H1 (cell line): ENCODE results near the gene WDR77. TPM values are rescaled to one million over a fixed set of nuclear protein-coding genes. Genes with fewer than 3 reads are reported as not detected.

Experiments
- CTCF ChIA-PET: fragments of 300-600 bp; sonication (Branson Sonifier 250); formaldehyde crosslinking; loops from one replicate; lab custom pipeline; 2021; ENCODE audit not compliant: partially characterized antibody; lab: Charles Lee
- POLR2A ChIA-PET: fragments of 300-600 bp; sonication (Branson Sonifier 250); formaldehyde crosslinking; loops from one replicate; lab custom pipeline; 2021; ENCODE audit warnings: inconsistent platforms; ENCODE audit not compliant: partially characterized antibody; lab: Charles Lee
- DNase-seq, 2 experiments: peaks; one replicate each; pipeline versions ENCODE4 v3.0.0 to v3.0.0-alpha.2; 2010 to 2022; ENCODE audit warnings: low spot score in 2 of 2, low read depth in 1 of 2, mixed read lengths in 1 of 2
- FAIRE-seq: peaks from 2 replicates; lab custom pipeline; 2011; peaks lifted over from hg19 to GRCh38; lab: Jason Lieb, UNC
- H2AFZ ChIP-seq: 2 replicates; pipeline ENCODE4 v1.8.1; 2012; ENCODE audit warnings: low read length, inconsistent platforms
- H2AK5ac ChIP-seq: 2 replicates; pipeline ENCODE4 v1.6.1; 2013; ENCODE audit warnings: low read depth, low read length
- H2BK120ac ChIP-seq: replicated peaks from 2 replicates; pipeline ENCODE3; 2013; ENCODE audit warnings: low read depth, low read length, inconsistent platforms
- H2BK12ac ChIP-seq: 2 replicates; pipeline ENCODE4 v1.6.1; 2013; ENCODE audit warnings: low read depth, low read length
- H2BK15ac ChIP-seq: 2 replicates; pipeline ENCODE4 v1.6.1; 2013; ENCODE audit warnings: low read length
- H2BK20ac ChIP-seq: 2 replicates; pipeline ENCODE4 v1.6.1; 2013; ENCODE audit warnings: low read length
- H2BK5ac ChIP-seq: 2 replicates; pipeline ENCODE4 v1.6.1; 2013; ENCODE audit warnings: low read depth, low read length
- H3K14ac ChIP-seq: 2 replicates; pipeline ENCODE4 v1.6.1; 2013; ENCODE audit warnings: inconsistent platforms; ENCODE audit not compliant: insufficient read length
- H3K18ac ChIP-seq: 2 replicates; pipeline ENCODE4 v1.6.1; 2013; ENCODE audit warnings: low read length; ENCODE audit errors: extremely low read depth
- H3K23ac ChIP-seq: 2 replicates; pipeline ENCODE4 v1.6.1; 2013; ENCODE audit warnings: inconsistent platforms; ENCODE audit not compliant: insufficient read length
- H3K23me2 ChIP-seq: 2 replicates; pipeline ENCODE4 v1.6.1; 2013; ENCODE audit warnings: low read depth, low read length
- H3K27ac ChIP-seq: 2 replicates; pipeline ENCODE4 v1.6.1; 2011; ENCODE audit warnings: low read depth, low read length, inconsistent platforms
- H3K27me3 ChIP-seq, 4 experiments: replicated peaks in 1 of 4; 1 replicate in 1 of 4; 2 replicates in 3 of 4; pipeline versions ENCODE4 v1.6.1 to v1.8.1; 2011 to 2013; ENCODE audit warnings: low read length in 3 of 4, mild to moderate bottlenecking in 3 of 4, inconsistent platforms in 2 of 4, mixed read lengths in 2 of 4, moderate library complexity in 1 of 4; ENCODE audit not compliant: control insufficient read depth in 3 of 4, insufficient read depth in 3 of 4; ENCODE audit errors: extremely low read depth in 1 of 4
- H3K36me3 ChIP-seq, 4 experiments: 2 replicates each; pipeline versions ENCODE4 v1.6.1 to v1.8.1; 2011 to 2013; ENCODE audit warnings: mild to moderate bottlenecking in 4 of 4, low read length in 3 of 4, moderate library complexity in 2 of 4, control low read depth in 1 of 4, inconsistent platforms in 1 of 4; ENCODE audit not compliant: insufficient read depth in 4 of 4, control insufficient read depth in 2 of 4
- H3K4ac ChIP-seq: replicated peaks from 2 replicates; pipeline ENCODE3; 2013; ENCODE audit warnings: low read length, low read depth, mixed read lengths, inconsistent platforms; ENCODE audit not compliant: insufficient read length
- H3K4me1 ChIP-seq, 4 experiments: replicated peaks in 1 of 4; 1 replicate in 1 of 4; 2 replicates in 3 of 4; pipeline versions ENCODE4 v1.6.1 to v1.8.1; 2011 to 2013; ENCODE audit warnings: low read length in 3 of 4, inconsistent platforms in 2 of 4, mixed read lengths in 1 of 4; ENCODE audit not compliant: insufficient read depth in 4 of 4, control insufficient read depth in 3 of 4
- H3K4me2 ChIP-seq, 2 experiments: 2 replicates each; pipeline versions ENCODE4 v1.6.1 to v1.8.1; 2011 to 2013; ENCODE audit warnings: low read depth in 2 of 2, low read length in 2 of 2, control low read depth in 1 of 2, inconsistent platforms in 1 of 2, mild to moderate bottlenecking in 1 of 2; ENCODE audit not compliant: insufficient read depth in 1 of 2
- H3K4me3 ChIP-seq, 4 experiments: fragments of 200-600, 300-600 bp in 1 of 4; sonication (generic), shearing (Covaris generic), sonication (Bioruptor Twin) in 1 of 4; 2 replicates each; pipeline versions ENCODE4 v1.5.1 to v1.8.1; 2011 to 2016; ENCODE audit warnings: low read length in 4 of 4, low read depth in 3 of 4, control low read depth in 2 of 4, inconsistent platforms in 2 of 4, mild to moderate bottlenecking in 2 of 4, mixed read lengths in 1 of 4, moderate library complexity in 1 of 4; ENCODE audit not compliant: insufficient read depth in 2 of 4; ENCODE audit errors: extremely low read depth in 1 of 4
- H3K56ac ChIP-seq: replicated peaks from 2 replicates; pipeline ENCODE3; 2013; ENCODE audit warnings: low read depth, mild to moderate bottlenecking, mixed read lengths, low read length, inconsistent platforms; ENCODE audit not compliant: insufficient read length
- H3K79me1 ChIP-seq: 2 replicates; pipeline ENCODE4 v1.6.1; 2013; ENCODE audit warnings: low read depth, low read length, control low read depth
- H3K79me2 ChIP-seq, 2 experiments: 2 replicates each; pipeline versions ENCODE4 v1.6.1 to v1.8.1; 2012 to 2013; ENCODE audit warnings: low read length in 2 of 2, mild to moderate bottlenecking in 2 of 2, inconsistent platforms in 1 of 2; ENCODE audit not compliant: insufficient read depth in 2 of 2, control insufficient read depth in 1 of 2
- H3K9ac ChIP-seq, 4 experiments: replicated peaks in 1 of 4; 1 replicate in 1 of 4; 2 replicates in 3 of 4; pipeline versions ENCODE4 v1.6.1 to v1.8.1; 2011 to 2013; ENCODE audit warnings: low read depth in 3 of 4, low read length in 3 of 4, control low read depth in 2 of 4, mild to moderate bottlenecking in 2 of 4, moderate library complexity in 2 of 4, inconsistent platforms in 1 of 4; ENCODE audit errors: extremely low read depth in 1 of 4
- H3K9me3 ChIP-seq, 2 experiments: 2 replicates each; pipeline versions ENCODE4 v1.6.1 to v1.8.1; 2012 to 2013; ENCODE audit warnings: mild to moderate bottlenecking in 2 of 2, moderate library complexity in 2 of 2, control low read depth in 1 of 2, inconsistent platforms in 1 of 2, low read depth in 1 of 2, low read length in 1 of 2, mixed read lengths in 1 of 2; ENCODE audit not compliant: insufficient read depth in 2 of 2
- H4K20me1 ChIP-seq, 2 experiments: replicated peaks in 1 of 2; 2 replicates each; pipeline versions ENCODE3 to v1.8.1; 2011 to 2013; ENCODE audit warnings: inconsistent platforms in 2 of 2, low read length in 2 of 2, mild to moderate bottlenecking in 1 of 2; ENCODE audit not compliant: insufficient read depth in 2 of 2, control insufficient read depth in 1 of 2
- H4K5ac ChIP-seq: 2 replicates; pipeline ENCODE4 v1.6.1; 2013; ENCODE audit warnings: low read length, low read depth, mixed read lengths, inconsistent platforms; ENCODE audit not compliant: insufficient read length
- H4K8ac ChIP-seq: 2 replicates; pipeline ENCODE4 v1.8.0; 2013; ENCODE audit warnings: mild to moderate bottlenecking, moderate library complexity, low read length, inconsistent platforms; ENCODE audit not compliant: insufficient read depth; ENCODE audit errors: extremely low read depth
- H4K91ac ChIP-seq: replicated peaks from 2 replicates; pipeline ENCODE3; 2013; ENCODE audit warnings: low read length, mixed read lengths, inconsistent platforms; ENCODE audit not compliant: insufficient read length
- ATF2 ChIP-seq: IDR thresholded peaks from 2 replicates; pipeline ENCODE4 v1.6.1; 2012; ENCODE audit warnings: low read length, inconsistent platforms
- EZH2 ChIP-seq: fragments of 200-600 bp; sonication (generic); IDR thresholded peaks from 2 replicates; pipeline ENCODE4 v1.7.1; 2012; ENCODE audit warnings: low read depth, mild to moderate bottlenecking, moderate library complexity, low read length, inconsistent platforms; ENCODE audit not compliant: severe bottlenecking
- KDM1A ChIP-seq: fragments of 200-600, 300-600 bp; sonication (generic); IDR thresholded peaks from 2 replicates; pipeline ENCODE4 v1.7.1; 2016; ENCODE audit warnings: mild to moderate bottlenecking, low read length, borderline replicate concordance
- POLR2A ChIP-seq, 2 experiments: IDR thresholded peaks; 1 replicate in 1 of 2; 2 replicates in 1 of 2; pipeline ENCODE4 v1.6.1; 2011; ENCODE audit warnings: low read depth in 2 of 2, low read length in 2 of 2, mild to moderate bottlenecking in 2 of 2; ENCODE audit errors: control extremely low read depth in 1 of 2
- POU5F1 ChIP-seq: IDR thresholded peaks from 2 replicates; pipeline ENCODE4 v1.6.1; 2011; ENCODE audit warnings: low read depth, mild to moderate bottlenecking, low read length, moderate library complexity
- SIN3A ChIP-seq, 2 experiments: IDR thresholded peaks in 1 of 2; conservative IDR thresholded peaks in 1 of 2; 2 replicates each; pipeline ENCODE4 v1.6.1; 2011 to 2012; ENCODE audit warnings: low read length in 2 of 2, improper control_type of control experiment in 1 of 2, low read depth in 1 of 2, mild to moderate bottlenecking in 1 of 2
- SP2 ChIP-seq: IDR thresholded peaks from 2 replicates; pipeline ENCODE4 v1.6.1; 2012; ENCODE audit warnings: mild to moderate bottlenecking, low read length, inconsistent platforms
- SUZ12 ChIP-seq: fragments of 200-600 bp; sonication (generic); IDR thresholded peaks from 2 replicates; pipeline ENCODE4 v1.6.1; 2012; ENCODE audit warnings: mild to moderate bottlenecking, inconsistent platforms, low read length, moderate library complexity, mixed read lengths
- TAF1 ChIP-seq: IDR thresholded peaks from 2 replicates; pipeline ENCODE4 v1.6.1; 2011; ENCODE audit warnings: mild to moderate bottlenecking, low read depth, low read length
- WGBS, 2 experiments: shearing (Covaris generic) in 1 of 2; methylation state at CpG; one replicate each; pipeline versions ENCODE4 v1.1.6 to v1.1.7; 2013 to 2015; ENCODE audit warnings: low lambda C conversion rate in 2 of 2, mixed read lengths in 2 of 2, inconsistent platforms in 1 of 2, low coverage in 1 of 2, missing lambda C conversion rate in 1 of 2; ENCODE audit not compliant: insufficient replicate concordance in 2 of 2, insufficient coverage in 1 of 2, insufficient read length in 1 of 2; ENCODE audit errors: extremely low coverage in 1 of 2, missing lambda C conversion rate in 1 of 2; 5-methylcytosine and 5-hydroxymethylcytosine counted together
- polyA plus RNA-seq, 7 experiments: library from polyadenylated mRNA; depleted of rRNA in 3 of 7; stranded (reverse) in 5 of 7; unstranded in 2 of 7; fragments of >200 nt in 5 of 7; fragments of 200-250 nt in 2 of 7; gene quantifications; 1 replicate in 5 of 7; 2 replicates in 1 of 7; 4 replicates in 1 of 7; pipeline versions ENCODE4 v1.2.1 to v1.2.3, GENCODE V29; 2011 to 2013; ENCODE audit warnings: missing spikeins in 2 of 7, mixed read lengths in 2 of 7
- total RNA-seq: library from RNA; stranded (reverse); fragmentation: NEBNext Ultra II Directional; extraction: Animal tissue kit (Norgen Biotek cat#: 25700); gene quantifications from 2 replicates; pipeline ENCODE4 v1.2.1, GENCODE V29; 2021

Gene WDR77
- total and polyA plus RNA-seq, 2 of the 8 experiments (the other 6 are each of a cell fraction or from before 2014, with no cell fraction given): 66.0 to 156 TPM

DNA sequence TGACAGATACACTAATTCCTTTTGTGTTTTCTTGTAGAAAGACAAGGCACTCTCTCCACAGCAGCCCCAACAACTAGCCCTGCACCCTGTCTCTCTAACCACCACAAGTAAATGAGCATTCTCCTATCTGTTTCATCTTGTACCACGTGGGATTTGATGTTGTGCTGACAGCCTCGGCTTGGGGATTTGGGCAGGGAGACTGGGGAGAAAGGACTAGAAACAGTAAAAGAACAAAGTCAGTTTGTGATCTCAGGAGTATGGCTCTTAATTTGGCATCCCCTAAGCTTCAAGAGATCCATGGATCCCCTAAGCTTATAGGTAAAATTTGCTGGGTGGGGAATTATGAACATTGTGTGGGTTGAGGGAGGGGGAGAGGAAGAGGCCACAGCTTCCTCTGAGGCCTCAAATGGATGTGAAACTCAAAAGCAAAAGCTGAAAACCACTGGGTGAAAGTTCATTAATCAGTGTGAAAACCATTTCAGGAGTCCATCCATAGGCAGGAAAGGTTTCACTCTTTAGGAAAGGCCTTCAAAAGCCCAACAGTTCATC is 27.8 kb upstream of the WDR77 start:
- Histone ChIP-seq H3K14ac (no peak overlapping the region), H2AFZ (no peak overlapping the region), H4K20me1 (no peaks in the 10 kb centered on the region), H3K36me3 (no peaks in the 10 kb centered on the region), H2BK20ac (no peak overlapping the region), H3K4ac (no peak overlapping the region), H3K9ac (no peak overlapping the region), H3K79me2 (no peaks in the 10 kb centered on the region), H2BK12ac (no peak overlapping the region), H4K5ac (no peak overlapping the region), H2BK120ac (no peak overlapping the region), H2BK15ac (no peak overlapping the region), H3K23ac (no peak overlapping the region), H4K91ac (no peak overlapping the region), H3K4me3 (no peak overlapping the region), H3K9me3 (no peaks in the 10 kb centered on the region), H2AK5ac (no peak overlapping the region), H3K23me2 (no peaks in the 10 kb centered on the region), H3K27ac (no peak overlapping the region), H4K8ac (no peak overlapping the region), H3K27me3 (no peaks in the 10 kb centered on the region), H3K79me1 (no peaks in the 10 kb centered on the region), H3K4me1 (no peaks in the 10 kb centered on the region), H3K4me2 (no peak overlapping the region), H2BK5ac (no peak overlapping the region), H3K56ac (no peak overlapping the region), H3K18ac (no peak overlapping the region)
- POLR2A ChIA-PET: interaction anchor here (1.2 kb wide), 1 partner anchor 14 kb away, joined by 3 read pairs; no protein-coding TSS in a partner anchor
- DNase-seq (no peak), FAIRE-seq (no peak)
- WGBS, 2 experiments: 96% methylated on average over 2 of the region's 2 CpGs; no CpG with 5 or more reads in 1 of the 2 experiments
- TF ChIP-seq POU5F1 (no peak), KDM1A (no peak), TAF1 (no peak), SUZ12 (no peak), ATF2 (no peak), SIN3A (conservative IDR thresholded peaks at IDR 0.05 in 1 of 2, IDR thresholded peaks at IDR 0.05 in 1 of 2; ENCODE audit: low read depth in 1 of 2, low read length in 2 of 2) (no peak), POLR2A (IDR thresholded peaks at IDR 0.05; ENCODE audit: control extremely low read depth in 1 of 2, low read depth in 2 of 2, low read length in 2 of 2) (no peak), EZH2 (no peak), SP2 (no peak)
- CTCF ChIA-PET: interaction anchor here (1.2 to 1.9 kb wide), 6 partner anchors 9 to 270 kb away, joined by 3 to 6 read pairs (median 3); no protein-coding TSS in a partner anchor
